ENCODE measurements around the gene PCDHB5.
"Not testable (repeated sequence)": the region's sequence is repeated elsewhere in the genome, so short reads cannot be mapped to it uniquely, and the experiment has no call there.

Gene PCDHB5

DNA sequence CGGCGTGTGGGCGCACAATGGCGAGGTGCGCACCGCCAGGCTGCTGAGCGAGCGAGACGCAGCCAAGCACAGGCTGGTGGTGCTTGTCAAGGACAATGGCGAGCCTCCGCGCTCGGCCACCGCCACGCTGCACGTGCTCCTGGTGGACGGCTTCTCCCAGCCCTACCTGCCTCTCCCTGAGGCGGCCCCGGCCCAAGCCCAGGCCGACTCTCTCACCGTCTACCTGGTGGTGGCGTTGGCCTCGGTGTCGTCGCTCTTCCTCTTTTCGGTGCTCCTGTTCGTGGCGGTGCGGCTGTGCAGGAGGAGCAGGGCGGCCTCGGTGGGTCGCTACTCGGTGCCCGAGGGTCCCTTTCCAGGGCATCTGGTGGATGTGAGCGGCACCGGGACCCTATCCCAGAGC, 17.1 kb downstream of the PCDHB5 start:
- not testable (repeated sequence) for DNase-seq (ENCODE audit: low read depth)

DNA sequence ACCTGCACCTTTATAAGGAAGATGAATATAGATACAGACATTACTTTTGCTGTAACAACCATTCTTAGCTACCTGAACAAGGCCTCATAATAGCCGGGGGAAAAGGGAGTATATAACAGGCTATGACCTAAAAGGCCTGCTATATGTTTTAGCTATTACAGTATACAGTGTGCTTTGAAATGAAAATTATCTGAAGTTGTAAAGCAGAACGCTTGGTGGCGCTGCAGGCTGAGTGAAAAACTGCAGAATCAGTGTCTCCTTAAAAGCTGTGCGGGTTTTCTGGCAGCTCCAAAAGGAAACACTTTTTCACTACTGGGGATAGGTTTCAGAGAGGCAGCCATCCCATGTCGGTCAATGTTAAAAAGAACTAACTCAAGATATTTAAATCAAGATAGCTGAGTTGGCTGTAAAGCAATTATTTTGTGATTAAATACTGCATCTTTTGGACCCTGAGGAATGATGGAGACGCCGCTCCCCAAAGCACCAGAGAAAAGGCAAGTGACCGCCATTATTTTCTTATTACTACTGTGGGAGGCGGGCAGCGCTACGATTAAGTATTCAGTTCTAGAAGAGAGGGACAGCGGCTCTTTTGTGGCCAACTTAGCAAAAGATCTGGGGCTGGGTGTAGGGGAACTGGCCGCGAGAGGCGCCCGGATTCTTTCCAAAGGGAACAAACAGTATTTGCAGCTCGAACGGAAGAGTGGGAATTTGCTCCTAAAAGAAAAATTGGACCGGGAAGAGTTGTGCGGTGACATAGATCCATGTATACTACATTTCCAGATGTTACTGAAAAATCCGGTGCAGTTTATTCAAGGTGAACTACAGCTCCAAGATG, 20.8 kb downstream of the PCDHB5 start:
- no peak for DNase-seq (ENCODE audit: low read depth)

DNA sequence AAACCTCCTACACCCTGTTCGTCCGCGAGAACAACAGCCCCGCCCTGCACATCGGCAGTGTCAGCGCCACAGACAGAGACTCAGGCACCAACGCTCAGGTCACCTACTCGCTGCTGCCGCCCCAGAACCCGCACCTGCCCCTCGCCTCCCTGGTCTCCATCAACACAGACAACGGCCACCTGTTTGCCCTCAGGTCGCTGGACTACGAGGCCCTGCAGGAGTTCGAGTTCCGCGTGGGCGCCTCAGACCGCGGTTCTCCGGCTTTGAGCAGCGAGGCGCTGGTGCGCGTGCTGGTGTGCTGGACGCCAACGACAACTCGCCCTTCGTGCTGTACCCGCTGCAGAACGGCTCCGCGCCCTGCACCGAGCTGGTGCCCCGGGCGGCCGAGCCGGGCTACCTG, 22.4 kb downstream of the PCDHB5 start:
- DNase-seq (ENCODE audit: low read depth) = not testable (repeated sequence)

DNA sequence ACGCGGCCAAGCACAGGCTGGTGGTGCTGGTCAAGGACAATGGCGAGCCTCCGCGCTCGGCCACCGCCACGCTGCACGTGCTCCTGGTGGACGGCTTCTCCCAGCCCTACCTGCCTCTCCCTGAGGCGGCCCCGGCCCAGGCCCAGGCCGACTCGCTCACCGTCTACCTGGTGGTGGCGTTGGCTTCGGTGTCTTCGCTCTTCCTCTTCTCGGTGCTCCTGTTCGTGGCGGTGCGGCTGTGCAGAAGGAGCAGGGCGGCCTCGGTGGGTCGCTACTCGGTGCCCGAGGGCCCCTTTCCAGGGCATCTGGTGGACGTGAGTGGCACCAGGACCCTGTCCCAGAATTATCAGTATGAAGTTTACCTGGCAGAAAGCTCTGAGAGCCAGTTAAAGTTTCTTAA, 22.9 kb downstream of the PCDHB5 start:
- not testable (repeated sequence) for DNase-seq (ENCODE audit: low read depth)

DNA sequence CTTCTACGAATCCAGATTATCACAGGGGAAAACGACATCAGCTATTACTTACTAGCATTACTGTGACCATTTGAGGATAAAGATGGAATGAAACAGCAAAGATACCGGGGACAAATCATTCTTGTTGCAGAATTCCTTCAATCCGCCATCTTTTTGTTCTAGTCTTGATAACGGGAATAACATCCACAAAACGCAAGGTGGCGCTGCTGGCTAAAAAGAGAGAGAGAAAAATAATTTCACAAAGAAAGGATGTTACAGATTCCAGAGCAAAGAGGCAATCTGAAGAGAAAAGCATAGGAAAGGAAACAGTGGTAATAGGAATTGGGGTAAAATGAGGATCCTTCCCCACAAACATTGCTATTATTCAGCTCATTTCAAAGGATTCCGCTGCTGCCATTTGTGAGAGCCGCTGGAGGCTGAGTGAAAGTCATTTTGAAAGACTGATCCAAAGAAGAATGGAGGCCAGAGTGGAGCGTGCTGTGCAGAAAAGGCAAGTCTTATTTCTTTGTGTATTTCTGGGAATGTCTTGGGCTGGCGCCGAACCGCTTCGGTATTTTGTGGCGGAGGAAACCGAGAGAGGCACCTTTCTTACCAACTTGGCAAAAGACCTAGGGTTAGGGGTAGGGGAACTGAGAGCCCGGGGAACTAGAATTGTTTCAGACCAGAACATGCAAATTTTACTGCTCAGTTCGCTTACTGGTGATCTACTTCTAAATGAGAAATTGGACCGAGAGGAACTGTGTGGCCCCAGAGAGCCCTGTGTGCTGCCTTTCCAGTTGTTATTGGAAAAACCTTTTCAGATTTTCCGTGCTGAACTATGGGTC, 37.6 kb downstream of the PCDHB5 start, which contains the start of gene PCDHB7:
TSS of gene PCDHB7 (plus strand) at position 264 of the 824 bp plus-strand sequence. CDS start at position 456, 192 bp downstream.
- DNase-seq (ENCODE audit: low read depth) = no peak

DNA sequence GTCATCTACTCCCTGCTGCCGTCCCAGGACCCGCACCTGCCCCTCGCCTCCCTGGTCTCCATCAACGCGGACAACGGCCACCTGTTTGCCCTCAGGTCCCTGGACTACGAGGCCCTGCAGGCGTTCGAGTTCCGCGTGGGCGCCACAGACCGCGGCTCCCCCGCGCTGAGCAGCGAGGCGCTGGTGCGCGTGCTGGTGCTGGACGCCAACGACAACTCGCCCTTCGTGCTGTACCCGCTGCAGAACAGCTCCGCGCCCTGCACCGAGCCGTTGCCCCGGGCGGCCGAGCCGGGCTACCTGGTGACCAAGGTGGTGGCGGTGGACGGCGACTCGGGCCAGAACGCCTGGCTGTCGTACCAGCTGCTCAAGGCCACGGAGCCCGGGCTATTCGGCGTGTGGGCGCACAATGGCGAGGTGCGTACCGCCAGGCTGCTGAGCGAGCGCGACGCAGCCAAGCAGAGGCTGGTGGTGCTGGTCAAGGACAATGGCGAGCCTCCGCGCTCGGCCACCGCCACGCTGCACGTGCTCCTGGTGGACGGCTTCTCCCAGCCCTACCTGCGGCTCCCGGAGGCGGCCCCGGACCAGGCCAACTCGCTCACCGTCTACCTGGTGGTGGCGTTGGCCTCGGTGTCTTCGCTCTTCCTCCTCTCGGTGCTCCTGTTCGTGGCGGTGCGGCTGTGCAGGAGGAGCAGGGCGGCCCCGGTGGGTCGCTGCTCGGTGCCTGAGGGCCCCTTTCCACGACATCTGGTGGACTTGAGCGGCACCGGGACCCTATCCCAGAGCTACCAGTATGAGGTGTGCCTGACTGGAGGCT, 39.5 kb downstream of the PCDHB5 start:
- DNase-seq (ENCODE audit: low read depth) = not testable (repeated sequence)

DNA sequence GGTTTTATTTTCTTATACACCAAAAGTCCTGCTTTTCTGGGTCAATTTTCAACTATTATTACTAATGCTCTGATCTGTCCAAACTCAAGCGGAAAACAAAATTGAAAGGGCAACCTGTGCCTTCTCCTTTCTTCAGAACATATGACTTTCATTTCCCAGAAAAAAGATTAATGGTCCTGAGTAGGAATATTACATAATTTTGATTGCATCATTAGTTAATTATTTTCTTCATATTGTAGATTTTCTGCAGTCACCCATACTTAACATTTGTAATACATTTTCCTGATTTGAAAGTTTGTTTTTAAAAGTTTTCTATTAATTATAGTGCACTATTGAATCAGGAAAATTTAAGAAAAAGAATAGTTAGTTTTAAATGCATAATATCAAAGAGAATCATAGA, 40.9 kb downstream of the PCDHB5 start:
- DNase-seq (ENCODE audit: low read depth) = no peak

DNA sequence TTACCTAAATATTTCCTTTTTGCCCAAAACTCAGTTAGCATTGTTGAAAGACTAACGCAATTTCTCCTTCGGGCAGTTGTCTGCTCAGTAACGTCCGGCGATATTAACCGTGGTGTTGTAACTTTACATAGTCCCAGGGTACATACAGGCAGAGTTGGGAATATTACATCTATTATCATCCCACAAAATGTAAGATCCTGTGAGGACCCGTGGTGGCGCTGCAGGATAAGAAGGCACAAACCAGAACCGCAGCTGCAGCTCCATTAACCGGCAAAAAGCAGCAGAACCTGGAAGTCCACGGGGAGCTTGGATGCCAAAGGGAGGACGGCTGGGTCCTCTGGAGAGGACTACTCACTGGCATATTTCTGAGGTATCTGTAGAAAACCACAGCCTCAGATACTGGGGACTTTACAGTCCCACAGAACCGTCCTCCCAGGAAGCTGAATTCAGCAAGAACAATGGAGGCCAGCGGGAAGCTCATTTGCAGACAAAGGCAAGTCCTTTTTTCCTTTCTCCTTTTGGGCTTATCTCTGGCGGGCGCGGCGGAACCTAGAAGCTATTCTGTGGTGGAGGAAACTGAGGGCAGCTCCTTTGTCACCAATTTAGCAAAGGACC, 42.7 kb downstream of the PCDHB5 start, which contains the start of gene PCDHB8:
TSS of gene PCDHB8 (plus strand) at position 214 of the 615 bp plus-strand sequence. CDS start at position 459, 245 bp downstream.
- not testable (repeated sequence) for DNase-seq (ENCODE audit: low read depth)

DNA sequence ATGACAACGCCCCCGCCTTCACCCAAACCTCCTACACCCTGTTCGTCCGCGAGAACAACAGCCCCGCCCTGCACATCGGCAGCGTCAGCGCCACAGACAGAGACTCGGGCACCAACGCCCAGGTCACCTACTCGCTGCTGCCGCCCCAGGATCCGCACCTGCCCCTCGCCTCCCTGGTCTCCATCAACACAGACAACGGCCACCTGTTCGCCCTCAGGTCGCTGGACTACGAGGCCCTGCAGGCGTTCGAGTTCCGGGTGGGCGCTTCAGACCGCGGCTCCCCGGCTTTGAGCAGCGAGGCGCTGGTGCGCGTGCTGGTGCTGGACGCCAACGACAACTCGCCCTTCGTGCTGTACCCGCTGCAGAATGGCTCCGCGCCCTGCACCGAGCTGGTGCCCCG, 44.4 kb downstream of the PCDHB5 start:
- DNase-seq (ENCODE audit: low read depth) = not testable (repeated sequence)

DNA sequence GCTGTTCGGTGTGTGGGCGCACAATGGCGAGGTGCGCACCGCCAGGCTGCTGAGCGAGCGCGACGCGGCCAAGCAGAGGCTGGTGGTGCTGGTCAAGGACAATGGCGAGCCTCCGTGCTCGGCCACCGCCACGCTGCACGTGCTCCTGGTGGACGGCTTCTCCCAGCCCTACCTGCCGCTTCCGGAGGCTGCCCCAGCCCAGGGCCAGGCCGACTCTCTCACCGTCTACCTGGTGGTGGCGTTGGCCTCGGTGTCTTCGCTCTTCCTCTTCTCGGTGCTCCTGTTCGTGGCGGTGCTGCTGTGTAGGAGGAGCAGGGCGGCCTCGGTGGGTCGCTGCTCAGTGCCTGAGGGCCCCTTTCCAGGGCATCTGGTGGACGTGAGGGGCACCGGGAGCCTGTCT, 44.9 kb downstream of the PCDHB5 start:
- DNase-seq (ENCODE audit: low read depth) = not testable (repeated sequence)

DNA sequence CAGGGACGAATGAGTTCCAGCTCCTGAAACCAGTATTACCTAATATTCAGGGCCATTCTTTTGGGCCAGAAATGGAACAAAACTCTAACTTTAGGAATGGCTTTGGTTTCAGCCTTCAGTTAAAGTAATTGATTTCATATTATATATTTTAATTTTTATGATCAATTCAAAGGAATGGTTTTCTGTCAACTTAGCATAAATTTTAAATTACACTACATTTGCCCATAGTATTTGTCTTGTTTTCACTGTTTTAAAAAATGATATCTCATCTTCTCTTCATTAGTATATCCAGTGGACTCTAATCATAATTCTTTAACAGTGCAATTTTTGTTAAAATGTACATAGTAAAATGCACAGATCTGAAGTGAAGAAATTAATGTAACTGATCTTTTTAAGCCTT, 45.3 kb downstream of the PCDHB5 start:
- DNase-seq (ENCODE audit: low read depth) = no peak

DNA sequence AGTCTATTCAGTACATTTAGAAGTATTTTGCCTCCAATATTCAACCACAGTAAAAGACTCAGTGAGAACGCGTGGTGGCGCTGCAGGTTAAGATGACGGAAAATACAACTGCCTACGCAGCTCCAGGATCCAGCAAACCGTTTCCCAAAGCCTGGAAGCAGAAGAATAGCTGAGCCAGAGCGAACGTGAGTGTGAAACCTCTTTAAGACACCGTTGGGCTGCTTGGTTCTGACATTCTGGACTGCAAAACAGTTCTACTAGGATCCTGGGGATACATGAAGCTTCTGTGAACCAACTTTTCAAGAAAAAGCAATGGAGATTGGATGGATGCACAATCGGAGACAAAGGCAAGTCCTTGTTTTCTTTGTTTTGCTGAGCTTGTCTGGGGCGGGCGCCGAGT, 47.2 kb downstream of the PCDHB5 start, which contains the start of gene PCDHB16:
TSS of gene PCDHB16 (plus strand) at position 140 of the 400 bp plus-strand sequence. CDS start at position 313, 173 bp downstream.
- DNase-seq (ENCODE audit: low read depth) = no peak

DNA sequence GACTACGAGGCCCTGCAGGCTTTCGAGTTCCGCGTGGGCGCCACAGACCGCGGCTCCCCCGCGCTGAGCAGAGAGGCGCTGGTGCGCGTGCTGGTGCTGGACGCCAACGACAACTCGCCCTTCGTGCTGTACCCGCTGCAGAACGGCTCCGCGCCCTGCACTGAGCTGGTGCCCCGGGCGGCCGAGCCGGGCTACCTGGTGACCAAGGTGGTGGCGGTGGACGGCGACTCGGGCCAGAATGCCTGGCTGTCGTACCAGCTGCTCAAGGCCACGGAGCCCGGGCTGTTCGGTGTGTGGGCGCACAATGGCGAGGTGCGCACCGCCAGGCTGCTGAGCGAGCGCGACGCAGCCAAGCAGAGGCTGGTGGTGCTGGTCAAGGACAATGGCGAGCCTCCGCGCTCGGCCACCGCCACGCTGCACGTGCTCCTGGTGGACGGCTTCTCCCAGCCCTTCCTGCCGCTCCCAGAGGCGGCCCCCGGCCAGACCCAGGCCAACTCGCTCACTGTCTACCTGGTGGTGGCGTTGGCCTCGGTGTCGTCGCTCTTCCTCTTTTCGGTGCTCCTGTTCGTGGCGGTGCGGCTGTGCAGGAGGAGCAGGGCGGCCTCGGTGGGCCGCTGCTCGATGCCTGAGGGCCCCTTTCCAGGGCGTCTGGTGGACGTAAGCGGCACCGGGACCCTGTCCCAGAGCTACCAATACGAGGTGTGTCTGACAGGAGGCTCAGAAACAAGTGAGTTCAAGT, 49.3 kb downstream of the PCDHB5 start:
- DNase-seq (ENCODE audit: low read depth) = not testable (repeated sequence)

DNA sequence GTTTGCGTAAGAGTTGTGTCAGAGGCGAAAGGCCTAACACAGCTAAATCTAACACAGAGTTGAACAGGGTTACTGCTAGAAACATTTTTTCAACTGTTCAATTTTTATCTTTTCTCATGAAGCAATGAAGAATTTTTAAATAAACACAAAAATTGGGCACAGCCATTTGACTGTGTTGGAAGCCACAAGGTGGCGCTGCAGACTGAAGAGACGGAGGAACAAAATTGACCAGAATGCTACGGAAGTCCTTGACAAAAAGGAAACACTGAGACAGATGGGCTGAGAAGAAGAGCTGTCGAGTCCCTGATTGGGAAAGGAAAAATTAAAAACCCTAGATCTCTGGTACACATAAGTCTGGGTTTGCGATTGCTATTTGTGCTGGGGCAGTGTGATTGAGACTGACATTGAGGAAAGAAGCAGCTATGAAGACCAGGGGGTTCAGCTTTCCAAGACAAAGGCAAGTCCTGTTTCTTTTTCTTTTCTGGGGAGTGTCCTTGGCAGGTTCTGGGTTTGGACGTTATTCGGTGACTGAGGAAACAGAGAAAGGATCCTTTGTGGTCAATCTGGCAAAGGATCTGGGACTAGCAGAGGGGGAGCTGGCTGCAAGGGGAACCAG, 52.0 kb downstream of the PCDHB5 start, which contains the start of gene PCDHB9:
TSS of gene PCDHB9 (plus strand) at position 265 of the 616 bp plus-strand sequence. CDS start at position 423, 158 bp downstream.
- no peak for DNase-seq (ENCODE audit: low read depth)

All from activated gamma-delta T cell treated with anti-CD3 and anti-CD28 coated beads, Interleukin-2, amount 50 U/mL, for 16 hours (primary cell).